NCI-H1436 treated with DMSO at 0.1 percent for 48 hours (cell line): ENCODE results near the gene HOOK2.

Experiments used
- DNase-seq: peaks from one replicate; lab custom pipeline; 2025; lab: John Stamatoyannopoulos, UW

Gene HOOK2

GRCh38 chr19:12783291-12783848 lies 8.0 kb upstream of the HOOK2 start:
- no peak for DNase-seq

DNA sequence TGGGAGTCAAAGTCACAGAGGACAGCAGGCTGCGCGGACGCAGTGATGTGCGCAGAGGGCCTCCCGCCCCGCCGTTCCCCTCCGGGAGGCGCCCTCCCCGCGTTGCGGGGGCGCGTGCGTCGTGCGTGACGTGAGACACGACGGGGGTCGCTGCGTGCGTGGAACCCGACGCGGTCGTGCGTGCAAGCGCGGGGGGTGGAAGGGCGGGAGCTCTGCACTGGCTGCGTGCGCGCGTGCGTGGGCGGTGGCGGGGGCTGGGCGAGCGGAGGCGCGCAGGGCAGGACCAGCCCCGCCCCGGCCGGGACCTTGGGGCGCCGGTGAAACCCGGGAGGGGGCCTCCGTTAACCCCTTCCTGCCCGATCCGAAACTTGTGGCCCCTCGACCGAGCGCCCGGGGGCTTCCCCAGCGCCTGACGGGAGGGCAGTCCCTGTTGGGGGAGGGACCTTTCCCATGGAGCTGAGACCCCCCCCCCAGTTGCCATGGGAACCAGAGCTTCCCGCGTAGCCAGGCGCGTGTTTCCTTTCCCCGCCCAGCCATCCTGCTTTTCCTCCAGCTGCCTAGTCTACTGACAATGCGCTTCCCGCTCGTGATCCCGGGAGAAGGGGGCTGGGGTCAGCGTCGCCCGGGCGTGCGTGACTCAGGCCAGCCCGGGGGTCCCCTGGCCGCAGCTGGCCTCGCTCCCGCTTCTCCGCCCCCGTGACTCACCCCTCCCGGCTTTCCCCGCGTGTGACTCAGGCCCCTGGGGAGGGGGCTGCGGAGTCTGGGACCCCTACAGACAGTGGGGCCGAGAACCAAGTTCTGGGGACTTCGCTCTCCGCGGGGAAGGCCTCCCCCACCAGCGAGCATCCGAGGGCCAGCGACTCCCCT lies 7.3 kb upstream of the HOOK2 start:
- DNase-seq: no peak

DNA sequence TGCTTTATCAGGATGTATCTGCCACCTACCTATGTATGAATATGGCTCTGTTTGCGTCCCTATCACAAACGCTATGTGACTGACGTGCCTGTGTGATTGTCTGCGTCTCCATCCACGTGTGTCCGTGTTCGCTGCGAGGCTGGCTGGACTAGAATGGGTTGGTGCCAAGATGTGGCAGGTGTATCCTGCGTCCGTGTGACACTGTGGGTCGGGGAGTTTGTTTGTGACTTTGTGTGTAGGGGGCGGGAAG lies 6.7 kb upstream of the HOOK2 start:
- no peak for DNase-seq

DNA sequence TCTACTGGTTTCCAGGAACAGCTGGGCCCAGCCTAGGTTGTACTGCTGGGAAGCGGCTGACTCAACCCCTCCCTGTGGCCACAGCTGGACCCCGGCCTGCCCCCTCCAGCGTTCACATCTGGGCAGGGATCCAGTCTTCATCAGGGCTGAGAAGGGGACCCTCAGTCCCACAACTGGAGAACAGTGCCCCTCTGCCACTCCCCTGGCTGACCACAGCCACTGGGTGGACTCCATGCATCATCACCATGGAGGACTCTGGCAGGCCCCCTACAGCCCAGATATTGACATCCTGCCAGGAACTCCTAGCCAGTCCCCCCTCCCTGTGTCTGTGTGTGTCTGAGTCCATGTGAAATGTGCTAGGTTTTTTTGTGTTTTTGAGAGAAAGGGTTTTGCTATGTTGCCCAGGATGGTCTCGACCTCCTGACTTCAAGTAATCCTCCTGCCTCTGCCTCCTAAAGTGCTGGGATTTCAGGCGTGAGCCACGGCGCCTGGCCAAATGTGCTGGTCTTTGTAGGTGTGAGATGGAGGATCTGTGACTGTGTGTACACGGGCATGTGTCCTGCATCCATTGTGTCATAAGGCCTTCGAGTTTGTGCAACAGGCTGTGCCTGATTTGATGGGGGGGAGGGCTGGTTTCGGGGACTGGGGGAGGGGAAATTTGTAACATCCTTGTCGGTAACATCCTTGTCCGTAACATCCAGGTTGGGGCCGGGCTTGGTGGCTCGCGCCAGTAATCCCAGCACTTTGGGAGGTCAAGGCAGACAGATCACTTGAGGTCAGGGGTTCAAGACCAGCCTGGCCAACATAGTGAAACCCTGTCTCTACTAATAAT lies 4.0 kb upstream of the HOOK2 start:
- DNase-seq: no peak

DNA sequence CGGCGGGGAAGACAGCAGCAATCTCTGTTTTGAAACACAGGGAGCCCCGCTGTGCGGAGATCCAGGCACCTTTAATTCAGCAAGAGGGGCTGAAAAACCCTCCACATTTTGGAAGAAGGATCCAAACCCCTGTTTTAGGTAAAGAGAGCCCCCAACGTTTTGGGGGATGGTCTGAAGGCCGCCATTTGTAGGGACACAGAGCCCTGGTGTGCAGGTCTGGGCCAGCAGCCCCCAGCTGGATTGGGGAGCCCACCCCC lies 3.5 kb upstream of the HOOK2 start:
- DNase-seq: no peak

DNA sequence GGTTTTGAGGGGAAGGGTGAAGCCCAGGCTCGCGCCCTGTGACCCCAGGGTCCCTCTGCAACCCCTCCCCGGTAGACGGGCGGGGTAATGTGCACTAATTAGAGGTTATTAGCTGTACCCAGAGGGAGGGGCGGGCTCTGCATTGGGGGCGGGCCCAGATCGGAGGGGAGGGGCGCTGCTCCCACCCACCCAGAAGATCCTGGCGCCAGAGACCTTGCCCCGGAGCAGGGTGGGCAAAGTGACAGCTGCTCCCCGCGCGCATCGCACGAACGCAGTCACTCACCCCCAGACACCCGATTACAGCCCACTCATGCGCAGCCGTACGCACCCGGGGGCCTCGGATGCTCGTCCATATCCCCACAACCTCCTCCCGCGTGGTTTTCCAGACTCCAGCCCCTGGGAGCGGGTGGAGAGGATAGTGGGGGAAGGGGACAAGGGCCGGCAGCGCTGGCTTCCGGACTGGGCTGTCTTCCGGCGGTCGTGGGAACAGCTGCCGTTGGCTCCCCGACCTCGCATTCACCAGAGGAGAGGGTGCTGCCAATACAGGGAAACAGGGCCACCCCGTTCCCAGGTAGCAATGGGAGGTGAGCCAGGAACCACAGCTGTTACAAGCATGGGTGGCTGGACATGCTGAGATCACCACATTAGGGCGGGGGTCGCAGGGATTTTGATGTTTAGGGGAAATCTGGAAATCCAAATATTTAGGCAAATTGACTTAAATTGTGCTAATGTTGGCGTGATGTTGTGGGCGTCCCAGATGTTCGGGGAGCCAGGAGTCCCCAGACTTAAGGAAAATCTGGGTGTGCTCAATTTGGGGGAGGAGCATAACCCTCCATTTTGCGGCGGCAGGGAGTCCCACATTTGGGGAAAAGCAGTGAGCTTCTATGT lies 2.9 kb upstream of the HOOK2 start:
- DNase-seq: no peak

DNA sequence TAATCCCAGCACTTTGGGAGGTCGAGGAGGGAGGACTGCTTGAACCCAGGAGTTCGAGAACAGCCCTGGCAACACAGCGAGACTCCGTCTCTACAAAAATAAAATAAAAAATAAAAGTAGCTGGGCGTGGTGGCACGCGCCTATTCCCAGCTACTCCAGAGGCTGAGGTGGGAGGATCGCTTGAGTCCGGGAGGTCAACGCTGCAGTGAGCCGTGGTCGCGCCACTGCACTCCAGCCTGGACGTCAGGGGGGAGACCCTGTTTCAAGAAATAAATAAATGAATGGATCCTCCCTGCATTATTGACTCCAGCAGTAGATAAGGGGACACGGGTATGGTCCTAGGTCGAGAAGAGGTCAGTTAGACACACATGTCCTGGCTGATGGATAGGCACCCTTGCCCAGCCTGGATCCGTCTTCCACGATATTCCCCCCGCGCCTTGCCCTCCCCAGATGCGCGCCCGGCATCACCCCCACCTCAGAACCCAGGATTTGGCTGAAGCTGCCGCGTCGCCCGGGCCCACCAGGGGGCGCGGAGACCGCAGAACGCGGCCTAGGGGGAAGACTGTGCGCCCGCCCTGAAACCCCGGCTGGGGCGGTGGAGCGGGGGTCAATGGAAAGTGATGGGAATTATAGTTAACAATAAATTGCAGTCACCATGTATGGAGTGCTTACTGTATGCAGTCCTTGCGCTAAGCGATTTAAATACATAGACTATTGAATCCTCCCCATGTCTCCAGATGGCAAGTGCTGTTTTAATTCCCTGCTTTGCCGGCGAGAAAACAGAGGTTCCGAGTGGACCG lies 2.1 kb upstream of the HOOK2 start:
- no peak for DNase-seq

GRCh38 chr19:12773571-12773970 lies 1.8 kb downstream of the HOOK2 start:
- no peak for DNase-seq

DNA sequence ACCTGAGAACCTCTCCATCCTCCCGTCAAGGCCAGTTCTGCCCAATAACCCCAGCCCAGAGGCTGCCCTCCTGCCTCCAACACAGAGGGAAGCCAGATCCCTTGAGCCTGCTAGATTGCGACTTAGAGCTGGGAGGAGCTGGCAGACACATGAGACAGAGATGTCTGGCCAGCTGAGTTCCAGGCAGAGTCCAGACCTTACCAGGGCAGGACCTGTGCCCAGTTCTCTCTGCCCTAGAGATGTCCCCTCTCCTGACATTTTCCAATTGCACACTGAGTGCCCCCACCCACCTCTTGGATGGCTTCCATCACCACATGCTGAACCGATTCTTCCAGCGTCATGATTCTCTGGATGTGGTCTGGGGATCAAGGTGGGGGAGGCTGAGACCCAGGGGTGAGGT lies 3.0 kb downstream of the HOOK2 start:
- DNase-seq: no peak

- no peak for DNase-seq
These were observed 4.4 kb downstream of the HOOK2 start for GRCh38 chr19:12770922-12771321.

DNA sequence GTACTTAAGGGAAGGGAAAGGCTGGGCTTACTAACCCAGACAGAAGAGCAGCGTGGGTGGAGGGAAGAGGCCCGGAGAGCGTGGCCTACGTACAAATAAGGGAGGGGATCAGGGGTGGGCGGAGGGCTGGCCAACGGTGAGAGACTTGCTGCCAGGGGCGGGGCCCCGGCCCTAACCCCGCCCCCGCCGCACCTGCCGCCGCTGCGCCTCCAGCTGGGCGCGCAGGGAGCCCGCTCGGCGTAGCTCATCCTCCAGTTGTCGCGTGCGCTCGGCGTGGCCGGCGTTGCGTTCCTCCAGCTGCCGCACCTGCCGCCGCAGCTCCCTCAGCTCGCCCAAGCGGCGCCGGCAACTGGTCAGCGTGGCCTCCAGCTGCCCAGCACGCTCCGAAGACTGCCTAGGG lies 5.7 kb downstream of the HOOK2 start:
- DNase-seq: no peak

DNA sequence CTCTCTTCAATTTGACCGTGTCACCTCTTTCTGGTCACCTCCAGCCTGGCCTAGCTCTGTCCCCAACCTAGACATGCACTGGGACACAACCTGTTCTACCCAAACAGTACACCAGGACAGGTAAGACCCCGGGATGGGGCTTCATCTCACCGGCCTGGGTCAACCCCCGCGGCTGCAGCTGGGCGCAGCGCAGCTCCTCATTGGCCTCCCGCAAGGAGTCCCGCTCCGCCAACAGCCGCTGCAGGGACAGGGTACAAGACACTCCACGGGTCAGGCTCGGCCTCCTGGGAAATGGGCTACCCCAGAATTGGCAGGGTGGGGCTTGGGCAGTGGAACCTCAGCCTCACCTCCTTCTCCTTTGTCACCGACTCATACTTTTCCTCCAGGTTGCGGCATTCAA lies 7.7 kb downstream of the HOOK2 start:
- DNase-seq: no peak

- no peak for DNase-seq
These were observed 8.2 kb downstream of the HOOK2 start for GRCh38 chr19:12767150-12767549.

- DNase-seq: no peak
These were observed 9.3 kb downstream of the HOOK2 start for GRCh38 chr19:12766051-12766521.

DNA sequence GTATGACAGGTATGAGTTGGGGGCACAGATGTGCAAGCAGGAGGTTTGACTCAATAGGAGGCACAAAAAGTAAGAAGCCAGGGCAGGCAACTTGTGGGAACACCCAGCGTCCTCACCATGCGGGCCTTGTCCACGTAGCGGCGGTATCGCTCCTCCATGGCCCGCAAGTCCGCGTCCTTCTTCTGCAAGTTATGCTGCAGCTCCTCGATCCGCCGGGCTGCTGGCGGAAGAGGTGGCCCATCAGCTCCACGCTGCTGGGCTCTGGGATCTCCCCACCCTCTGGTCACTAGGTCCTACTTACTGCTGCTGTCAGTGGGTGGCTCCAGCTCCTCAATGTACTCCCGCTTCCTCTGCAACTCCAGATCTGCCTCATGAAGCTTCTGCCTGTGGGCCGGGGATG lies 10.7 kb downstream of the HOOK2 start:
- DNase-seq: no peak

- no peak for DNase-seq
These were observed 12.3 kb downstream of the HOOK2 start for GRCh38 chr19:12763100-12763499.

DNA sequence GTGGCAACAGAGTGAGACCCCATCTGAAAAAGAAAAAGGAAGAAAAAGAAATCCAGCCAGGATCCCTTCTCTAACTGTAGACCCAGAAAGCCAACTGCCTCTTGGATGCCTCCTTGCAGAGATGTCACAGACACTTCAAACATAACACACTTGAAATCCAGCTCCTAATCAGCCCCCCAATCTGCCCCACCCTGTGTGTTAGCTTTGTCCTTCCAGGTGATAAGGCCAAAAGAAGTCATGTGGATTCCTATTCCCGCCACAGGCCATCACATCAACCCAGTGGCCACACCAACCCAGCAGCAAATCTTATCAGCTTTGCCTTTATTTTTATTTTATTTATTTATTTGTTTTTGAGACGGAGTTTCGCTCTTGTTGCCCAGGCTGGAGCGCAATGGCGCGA lies 15.7 kb downstream of the HOOK2 start:
- DNase-seq: no peak

GRCh38 chr19:12757544-12758274 lies 17.6 kb downstream of the HOOK2 start:
- DNase-seq: no peak

GRCh38 chr19:12756150-12756883 lies 19.0 kb downstream of the HOOK2 start:
- no peak for DNase-seq
